ENCODE results near the gene DCTN2.

DNA sequence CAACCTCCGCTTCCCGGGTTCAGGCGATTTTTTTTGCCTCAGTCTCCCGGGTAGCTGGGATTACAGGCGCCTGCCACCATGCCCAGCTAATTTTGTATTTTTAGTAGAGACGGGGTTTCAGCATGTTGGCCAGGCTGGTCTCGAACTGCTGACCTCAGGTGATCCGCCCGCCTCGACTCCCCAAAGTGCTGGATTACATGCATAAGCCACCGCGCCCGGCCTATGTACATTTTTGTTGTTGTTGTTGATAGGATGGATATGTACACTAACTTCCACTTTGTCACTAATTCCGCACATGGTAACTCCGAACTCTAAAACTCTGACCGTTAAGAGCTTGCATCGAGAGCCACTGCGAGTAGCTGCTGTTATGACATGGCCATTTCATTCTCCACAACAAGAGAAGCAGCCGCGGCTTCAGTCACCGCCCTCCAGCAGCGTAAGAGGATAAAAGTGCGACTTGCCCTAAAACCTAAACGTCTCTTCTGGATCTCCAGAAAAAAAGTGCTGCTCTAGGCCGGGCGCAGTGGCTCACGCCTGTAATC lies 59.9 kb downstream of the DCTN2 start:
- TF ChIP-seq CREB1 (IDR thresholded peaks at IDR 0.05; ENCODE audit: low read depth) (no peak), EP300 (IDR thresholded peaks at IDR 0.05; ENCODE audit: borderline replicate concordance) (no peak), TEAD4 (IDR thresholded peaks at IDR 0.05) (no peak), ZBTB7A (IDR thresholded peaks at IDR 0.05; ENCODE audit: low read depth) (no peak), YY1 (IDR thresholded peaks at IDR 0.05; ENCODE audit: low read depth) (no peak), EGR1 (IDR thresholded peaks at IDR 0.05) (no peak), NFIC (IDR thresholded peaks at IDR 0.05) (no peak)
- TF ChIP-seq, protein P1, sequence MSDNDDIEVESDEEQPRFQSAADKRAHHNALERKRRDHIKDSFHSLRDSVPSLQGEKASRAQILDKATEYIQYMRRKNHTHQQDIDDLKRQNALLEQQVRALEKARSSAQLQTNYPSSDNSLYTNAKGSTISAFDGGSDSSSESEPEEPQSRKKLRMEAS (IDR thresholded peaks at IDR 0.05) = no peak
